Coronary artery (tissue), 2 donors: ENCODE measurements around the gene LARGE1.
A peak's percentile ranks its signal among the peaks of the same experiment; 100 is the strongest.

ENCODE experiments used
- DNase-seq: peaks from one replicate; pipeline ENCODE4 v3.0.0-alpha.2; 2017; ENCODE audit warnings: low spot score
- H3K27ac ChIP-seq, 2 donors: fragments of 200-600 bp; sonication (generic); one replicate each; pipeline ENCODE4 v1.5.1; 2016 to 2019
- H3K4me3 ChIP-seq: fragments of 200-600 bp; sonication (generic); 2 replicates; pipeline ENCODE4 v1.5.1; 2016; ENCODE audit warnings: mild to moderate bottlenecking, moderate library complexity
- CTCF ChIP-seq: fragments of 200-600 bp; sonication (generic); IDR thresholded peaks from one replicate; pipeline ENCODE4 v1.5.1; 2019; ENCODE audit warnings: antibody characterized with exemption

LARGE1 gene

GRCh38 chr22:33922349-33922681, 2.0 kb upstream of the LARGE1 start:
- TF ChIP-seq CTCF = no peak
- Histone ChIP-seq H3K27ac (peak overlapping the region; percentile 75 to 87), H3K4me3 (peak overlapping the region; percentile 91)
- DNase-seq = no peak

GRCh38 chr22:33921525-33922348, 1.5 kb upstream of the LARGE1 start:
- Histone ChIP-seq H3K4me3 (peak overlapping the region; percentile 91), H3K27ac (peak overlapping the region; percentile 75 to 87)
- no peak for TF ChIP-seq CTCF
- DNase-seq = peak; percentile 79

- peak; percentile 99 for DNase-seq
- Histone ChIP-seq H3K4me3 (peak overlapping the region; percentile 91), H3K27ac (peak overlapping the region; percentile 75 to 91)
- no peak for TF ChIP-seq CTCF
Observed at GRCh38 chr22:33920927-33921524, 750 bp upstream of the LARGE1 start.

GRCh38 chr22:33919391-33920196, 682 bp downstream of the LARGE1 start:
- Histone ChIP-seq H3K27ac (peak overlapping the region; percentile 78 to 91), H3K4me3 (peak overlapping the region; percentile 91)
- DNase-seq = no peak
- TF ChIP-seq CTCF = no peak

- Histone ChIP-seq H3K4me3 (peak overlapping the region; percentile 91), H3K27ac (no peak overlapping the region)
- no peak for TF ChIP-seq CTCF
- no peak for DNase-seq
Observed at GRCh38 chr22:33918676-33919365, 1.5 kb downstream of the LARGE1 start.

- no peak for TF ChIP-seq CTCF
- H3K4me3 ChIP-seq = peak overlapping the region; percentile 19
- no peak for DNase-seq
- H3K27ac ChIP-seq = no peak overlapping the region
Observed at GRCh38 chr22:33917744-33918406, 2.4 kb downstream of the LARGE1 start.
